Measurements from ENCODE around the gene ACAP2. TPM values are rescaled to one million over a fixed set of nuclear protein-coding genes. Genes with fewer than 3 reads are reported as not detected.

The ACAP2 gene
- total RNA-seq, 2 experiments from 2014 or later = 43.9 to 80.7 TPM

DNA sequence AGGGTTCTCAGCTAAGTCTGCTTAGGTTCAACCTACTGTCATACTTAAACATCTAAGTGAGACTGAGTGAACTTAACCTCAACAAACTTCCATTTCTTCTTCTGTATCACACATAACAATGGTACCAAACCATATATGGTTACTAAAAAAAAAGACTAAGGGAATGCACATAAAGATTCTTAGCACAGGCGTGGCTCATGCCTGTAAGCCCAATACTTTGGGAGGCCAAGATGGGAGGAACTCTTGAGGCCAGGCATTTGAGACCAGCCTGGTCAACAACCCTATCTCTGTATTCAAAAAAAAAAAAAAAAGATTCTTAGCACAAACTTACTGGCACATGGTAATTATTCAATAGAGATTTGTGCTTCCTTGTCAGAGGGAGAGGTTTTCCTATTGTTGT lies 57.9 kb downstream of the ACAP2 start:
- H3K27ac ChIP-seq (ENCODE audit: low read depth, low read length, poor library complexity, severe bottlenecking) = no peak overlapping the region
- H3K9me3 ChIP-seq (ENCODE audit: low read length) = no peaks in the 10 kb centered on the region
- no peak overlapping the region for H2AFZ ChIP-seq (ENCODE audit: low read length)
- POLR2A ChIA-PET = interaction anchor here (0.5 to 1.0 kb wide), 2 partner anchors 9 to 30 kb away, joined by 3 to 6 read pairs; no protein-coding TSS in a partner anchor
- no peak overlapping the region for H3K4me3 ChIP-seq (ENCODE audit: low read depth, low read length, poor library complexity, severe bottlenecking)
- no peaks in the 10 kb centered on the region for H3K4me1 ChIP-seq (ENCODE audit: insufficient read depth, low read length, poor library complexity, severe bottlenecking)
- H3K9me2 ChIP-seq (ENCODE audit: insufficient read depth, low read length) = no peaks in the 10 kb centered on the region
- no peak for DNase-seq (ENCODE audit: low spot score)
- CTCF ChIA-PET (ENCODE audit: unreplicated experiment) = no interaction called here
- H3K4me2 ChIP-seq (ENCODE audit: low read length) = no peak overlapping the region
- no peak for TF ChIP-seq EZH2phosphoT487 (IDR thresholded peaks at IDR 0.05; ENCODE audit: borderline replicate concordance, low read depth, low read length)
- no TSS peak for BruUV-seq (replicated peaks)
- H4K20me1 ChIP-seq (ENCODE audit: insufficient read depth, low read length) = no peaks in the 10 kb centered on the region; the same call in 1 of the 2 replicates
- peaks cover 12% of the 10 kb centered on the region; the same call in 1 of the 2 replicates for H3K79me2 ChIP-seq (ENCODE audit: insufficient read depth, low read depth, low read length)
- H3K36me3 ChIP-seq (ENCODE audit: insufficient read depth, low read length) = peaks cover 25% of the 10 kb centered on the region; the same call in 1 of the 2 replicates
- intact Hi-C loops (cut with micrococcal nuclease; ENCODE audit: unreplicated experiment) = loop anchor here (2.0 kb wide), 1 partner anchor 52 kb away; no protein-coding TSS in a partner anchor

DNA sequence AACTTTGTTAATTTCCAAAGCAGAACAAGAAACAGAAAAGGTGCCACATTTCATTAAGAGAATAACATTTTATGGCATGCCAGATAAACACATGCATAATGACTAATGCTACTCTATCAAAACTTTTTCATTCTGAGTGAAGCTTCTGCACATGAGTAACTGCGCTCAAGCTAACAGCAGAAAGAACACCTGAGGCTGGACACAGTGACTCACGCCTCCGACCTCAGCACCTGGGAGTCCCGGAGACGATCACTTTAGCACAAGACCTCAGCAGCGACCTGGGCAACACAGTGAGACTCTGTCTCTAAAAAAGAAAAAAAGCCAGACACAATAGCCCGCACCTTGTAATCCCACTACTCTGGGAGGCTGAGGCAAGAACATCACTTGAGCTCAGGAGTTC lies 70.6 kb downstream of the ACAP2 start:
- ChIA-PET POLR2A (interaction anchor here (1.0 to 1.2 kb wide), 4 partner anchors 10 to 56 kb away, joined by 3 to 5 read pairs (median 3); no protein-coding TSS in a partner anchor), CTCF (ENCODE audit: unreplicated experiment) (no interaction called here)
- H3K4me1 ChIP-seq (ENCODE audit: insufficient read depth, low read length, poor library complexity, severe bottlenecking) = no peaks in the 10 kb centered on the region
- TF ChIP-seq EZH2phosphoT487 (IDR thresholded peaks at IDR 0.05; ENCODE audit: borderline replicate concordance, low read depth, low read length) = no peak
- TF ChIP-seq, protein P1, sequence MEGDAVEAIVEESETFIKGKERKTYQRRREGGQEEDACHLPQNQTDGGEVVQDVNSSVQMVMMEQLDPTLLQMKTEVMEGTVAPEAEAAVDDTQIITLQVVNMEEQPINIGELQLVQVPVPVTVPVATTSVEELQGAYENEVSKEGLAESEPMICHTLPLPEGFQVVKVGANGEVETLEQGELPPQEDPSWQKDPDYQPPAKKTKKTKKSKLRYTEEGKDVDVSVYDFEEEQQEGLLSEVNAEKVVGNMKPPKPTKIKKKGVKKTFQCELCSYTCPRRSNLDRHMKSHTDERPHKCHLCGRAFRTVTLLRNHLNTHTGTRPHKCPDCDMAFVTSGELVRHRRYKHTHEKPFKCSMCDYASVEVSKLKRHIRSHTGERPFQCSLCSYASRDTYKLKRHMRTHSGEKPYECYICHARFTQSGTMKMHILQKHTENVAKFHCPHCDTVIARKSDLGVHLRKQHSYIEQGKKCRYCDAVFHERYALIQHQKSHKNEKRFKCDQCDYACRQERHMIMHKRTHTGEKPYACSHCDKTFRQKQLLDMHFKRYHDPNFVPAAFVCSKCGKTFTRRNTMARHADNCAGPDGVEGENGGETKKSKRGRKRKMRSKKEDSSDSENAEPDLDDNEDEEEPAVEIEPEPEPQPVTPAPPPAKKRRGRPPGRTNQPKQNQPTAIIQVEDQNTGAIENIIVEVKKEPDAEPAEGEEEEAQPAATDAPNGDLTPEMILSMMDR (conservative IDR thresholded peaks at IDR 0.05; ENCODE audit: low read length) = no peak
- no peak overlapping the region for H2AFZ ChIP-seq (ENCODE audit: low read length)
- no peaks in the 10 kb centered on the region for H3K9me3 ChIP-seq (ENCODE audit: low read length)
- no peak overlapping the region for H3K4me2 ChIP-seq (ENCODE audit: low read length)
- no peak overlapping the region for H3K27ac ChIP-seq (ENCODE audit: low read depth, low read length, poor library complexity, severe bottlenecking)
- no peaks in the 10 kb centered on the region for H3K9me2 ChIP-seq (ENCODE audit: insufficient read depth, low read length)
- H3K4me3 ChIP-seq (ENCODE audit: low read depth, low read length, poor library complexity, severe bottlenecking) = no peak overlapping the region
- intact Hi-C loops (cut with micrococcal nuclease; ENCODE audit: unreplicated experiment) = no loop called here
- H4K20me1 ChIP-seq (ENCODE audit: insufficient read depth, low read length) = no peaks in the 10 kb centered on the region
- no peak for DNase-seq (ENCODE audit: low spot score)
- H3K79me2 ChIP-seq (ENCODE audit: insufficient read depth, low read depth, low read length) = no peaks in the 10 kb centered on the region
- BruUV-seq (replicated peaks) = no TSS peak
- H3K36me3 ChIP-seq (ENCODE audit: insufficient read depth, low read length) = peaks cover 25% of the 10 kb centered on the region

DNA sequence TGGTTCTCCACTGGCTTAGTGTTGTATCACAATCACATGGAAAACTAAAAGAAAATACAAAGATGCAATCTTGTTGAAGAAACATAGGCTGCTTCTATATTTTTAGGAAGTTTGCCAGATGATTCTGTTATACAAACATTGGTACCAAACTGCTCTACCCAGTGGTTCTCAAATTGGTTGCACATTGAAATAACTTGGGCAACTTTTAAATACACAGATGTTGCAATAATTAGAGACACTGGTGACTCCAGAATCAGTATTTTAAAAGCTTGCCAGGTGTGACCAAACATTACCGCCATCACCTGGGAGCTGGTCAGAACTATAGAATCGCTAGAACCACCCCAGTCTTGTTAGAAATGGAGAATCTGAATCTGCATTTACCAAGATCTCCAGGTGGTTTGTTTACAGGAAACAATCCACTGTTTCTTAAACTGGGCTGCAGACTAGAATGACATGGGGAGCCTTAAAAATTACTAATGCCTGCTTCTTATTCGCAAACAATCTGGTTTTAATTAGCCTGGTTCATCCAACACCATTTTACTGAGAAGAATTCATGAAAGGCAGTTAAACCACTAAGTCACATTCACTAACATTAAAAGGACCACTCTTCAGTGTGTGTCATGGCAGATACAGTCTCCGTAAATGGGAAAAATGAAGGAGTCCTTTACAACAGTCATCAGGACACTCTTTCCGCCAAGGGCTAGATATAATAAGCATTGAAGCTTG lies 76.5 kb downstream of the ACAP2 start:
- H3K36me3 ChIP-seq (ENCODE audit: insufficient read depth, low read length) = peaks cover 30% of the 10 kb centered on the region
- H3K4me3 ChIP-seq (ENCODE audit: low read depth, low read length, poor library complexity, severe bottlenecking) = no peak overlapping the region
- no peaks in the 10 kb centered on the region; the same call in 1 of the 2 replicates for H3K79me2 ChIP-seq (ENCODE audit: insufficient read depth, low read depth, low read length)
- H3K9me2 ChIP-seq (ENCODE audit: insufficient read depth, low read length) = no peaks in the 10 kb centered on the region
- ChIA-PET POLR2A (interaction anchor here (0.7 to 0.9 kb wide), 2 partner anchors 59 to 1675 kb away, joined by 3 read pairs; no protein-coding TSS in a partner anchor), CTCF (ENCODE audit: unreplicated experiment) (no interaction called here)
- H4K20me1 ChIP-seq (ENCODE audit: insufficient read depth, low read length) = no peaks in the 10 kb centered on the region
- no TSS peak for BruUV-seq (replicated peaks)
- intact Hi-C loops (cut with micrococcal nuclease; ENCODE audit: unreplicated experiment) = no loop called here
- no peak overlapping the region for H3K27ac ChIP-seq (ENCODE audit: low read depth, low read length, poor library complexity, severe bottlenecking)
- TF ChIP-seq EZH2phosphoT487 (IDR thresholded peaks at IDR 0.05; ENCODE audit: borderline replicate concordance, low read depth, low read length) = no peak
- TF ChIP-seq, protein P1 (conservative IDR thresholded peaks at IDR 0.05; ENCODE audit: low read length) = no peak
- no peak for DNase-seq (ENCODE audit: low spot score)
- no peak overlapping the region for H3K4me2 ChIP-seq (ENCODE audit: low read length)
- no peak overlapping the region for H2AFZ ChIP-seq (ENCODE audit: low read length)
- no peaks in the 10 kb centered on the region for H3K4me1 ChIP-seq (ENCODE audit: insufficient read depth, low read length, poor library complexity, severe bottlenecking)
- H3K9me3 ChIP-seq (ENCODE audit: low read length) = no peaks in the 10 kb centered on the region; the same call in 1 of the 2 replicates

Data from OCI-LY7 (cell line).